Choroid plexus epithelial cell (primary cell): ENCODE data around the gene TSTD2.

Source experiments
- DNase-seq: peaks from one replicate; pipeline ENCODE4 v3.0.0-alpha.2; 2010; ENCODE audit warnings: low read depth
- H3K4me3 ChIP-seq: 2 replicates; pipeline ENCODE4 v1.5.1; 2011; ENCODE audit warnings: low read depth, mild to moderate bottlenecking, control low read depth, low read length, moderate library complexity
- CTCF ChIP-seq: conservative IDR thresholded peaks from 2 replicates; pipeline ENCODE4 v1.5.1; 2011; ENCODE audit warnings: low read depth, mild to moderate bottlenecking, control low read depth, inconsistent platforms, low read length, moderate library complexity

TSTD2 gene

GRCh38 chr9:97573482-97574073, 59.6 kb downstream of the TSTD2 start:
- no peak for DNase-seq
- H3K4me3 ChIP-seq = no peak overlapping the region
- TF ChIP-seq CTCF = no peak

GRCh38 chr9:97572892-97573365, 60.2 kb downstream of the TSTD2 start:
- H3K4me3 ChIP-seq = no peak overlapping the region
- DNase-seq = no peak
- no peak for TF ChIP-seq CTCF

- no peak overlapping the region for H3K4me3 ChIP-seq
- no peak for TF ChIP-seq CTCF
Observed at GRCh38 chr9:97572196-97572891, 60.8 kb downstream of the TSTD2 start.

GRCh38 chr9:97571664-97572063, 61.5 kb downstream of the TSTD2 start:
- TF ChIP-seq CTCF = no peak

More at GRCh38 chr9:97572196-97572891, 60.8 kb downstream of the TSTD2 start:
- DNase-seq = no peak

GRCh38 chr9:97570899-97571298, 62.3 kb downstream of the TSTD2 start:
- no peak overlapping the region for H3K4me3 ChIP-seq
- TF ChIP-seq CTCF = no peak
- no peak for DNase-seq

More at GRCh38 chr9:97571664-97572063, 61.5 kb downstream of the TSTD2 start:
- no peak for DNase-seq
- H3K4me3 ChIP-seq = no peak overlapping the region

- TF ChIP-seq CTCF = no peak
- no peak overlapping the region for H3K4me3 ChIP-seq
- no peak for DNase-seq
Observed at GRCh38 chr9:97568461-97569275, 64.5 kb downstream of the TSTD2 start.

GRCh38 chr9:97567894-97568202, 65.3 kb downstream of the TSTD2 start:
- no peak for TF ChIP-seq CTCF
- no peak for DNase-seq
- H3K4me3 ChIP-seq = no peak overlapping the region
